ENCODE results near the gene TET3.

TET3 gene

GRCh38 chr2:74021407-74021755, 36.7 kb downstream of the TET3 start:
- Histone ChIP-seq H3K9ac (ENCODE audit: insufficient read length) (no peak overlapping the region), H3K27ac (0 out of 2 replicates have a peak overlapping the region, but pooled peaks have one; percentile 11), H3K9me3 (ENCODE audit: low read depth, low read length) (no peaks in the 10 kb centered on the region), H3K36me3 (ENCODE audit: insufficient read depth, low read length) (no peaks in the 10 kb centered on the region), H3K4me3 (no peak overlapping the region)
- no peak for TF ChIP-seq POLR2AphosphoS5 (IDR thresholded peaks at IDR 0.05; ENCODE audit: borderline replicate concordance, low read depth, low read length)
- no peak for TF ChIP-seq FOXP2 (optimal IDR thresholded peaks at IDR 0.05; ENCODE audit: control extremely low read depth, extremely low read length, insufficient read depth)
- no peak for TF ChIP-seq EZH2 (IDR thresholded peaks at IDR 0.05)
- no peak for DNase-seq (ENCODE audit: low read depth, low spot score)

DNA sequence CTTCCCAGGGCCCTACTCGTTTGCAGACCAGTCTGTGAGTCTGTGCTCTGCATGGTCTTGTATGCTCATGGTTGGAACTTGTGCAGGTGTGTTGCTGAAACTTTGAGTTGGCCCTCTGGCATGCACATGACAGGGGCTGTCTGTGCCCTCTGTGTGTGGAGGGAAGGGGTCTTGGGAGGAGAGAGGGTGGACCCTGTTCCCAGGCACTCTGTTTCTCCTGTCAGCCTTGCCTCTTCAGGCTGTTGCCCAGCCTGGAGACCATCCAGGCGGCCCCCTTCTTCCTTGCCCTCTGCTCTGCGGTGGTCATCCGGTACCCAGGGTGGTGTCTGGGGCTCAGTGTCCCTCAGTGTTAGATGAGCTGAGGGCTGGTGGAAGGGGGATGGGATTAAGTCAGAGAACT, 39.5 kb downstream of the TET3 start:
- H3K4me3 ChIP-seq, result no peak overlapping the region
- H3K36me3 ChIP-seq (ENCODE audit: insufficient read depth, low read length), result peaks cover 11% of the 10 kb centered on the region
- TF ChIP-seq POLR2AphosphoS5 (IDR thresholded peaks at IDR 0.05; ENCODE audit: borderline replicate concordance, low read depth, low read length) (no peak), EZH2 (IDR thresholded peaks at IDR 0.05) (no peak), FOXP2 (optimal IDR thresholded peaks at IDR 0.05; ENCODE audit: control extremely low read depth, extremely low read length, insufficient read depth) (no peak)
- H3K9me3 ChIP-seq (ENCODE audit: low read depth, low read length), result no peaks in the 10 kb centered on the region; the same call in 1 of the 2 replicates
- no peak overlapping the region for H3K9ac ChIP-seq (ENCODE audit: insufficient read length)
- H3K27ac ChIP-seq, result peak overlapping the region; percentile 5
- no peak for DNase-seq (ENCODE audit: low read depth, low spot score)

GRCh38 chr2:74025971-74026612, 41.4 kb downstream of the TET3 start:
- TF ChIP-seq POLR2AphosphoS5 (IDR thresholded peaks at IDR 0.05; ENCODE audit: borderline replicate concordance, low read depth, low read length), result no peak
- TF ChIP-seq FOXP2 (optimal IDR thresholded peaks at IDR 0.05; ENCODE audit: control extremely low read depth, extremely low read length, insufficient read depth), result no peak
- no peak for TF ChIP-seq EZH2 (IDR thresholded peaks at IDR 0.05)
- Histone ChIP-seq H3K9ac (ENCODE audit: insufficient read length) (no peak overlapping the region), H3K4me3 (no peak overlapping the region)

GRCh38 chr2:74026687-74027241, 42.1 kb downstream of the TET3 start:
- DNase-seq (ENCODE audit: low read depth, low spot score), result no peak
- no peak overlapping the region for H3K9ac ChIP-seq (ENCODE audit: insufficient read length)

More at GRCh38 chr2:74025971-74026612, 41.4 kb downstream of the TET3 start:
- H3K9me3 ChIP-seq (ENCODE audit: low read depth, low read length), result no peaks in the 10 kb centered on the region; the same call in 1 of the 2 replicates
- peak overlapping the region; percentile 81 for H3K27ac ChIP-seq
- no peak for DNase-seq (ENCODE audit: low read depth, low spot score)
- H3K36me3 ChIP-seq (ENCODE audit: insufficient read depth, low read length), result peaks cover 11% of the 10 kb centered on the region

GRCh38 chr2:74027496-74027895, 42.8 kb downstream of the TET3 start:
- DNase-seq (ENCODE audit: low read depth, low spot score), result no peak
- TF ChIP-seq FOXP2 (optimal IDR thresholded peaks at IDR 0.05; ENCODE audit: control extremely low read depth, extremely low read length, insufficient read depth), result no peak
- no peak for TF ChIP-seq POLR2AphosphoS5 (IDR thresholded peaks at IDR 0.05; ENCODE audit: borderline replicate concordance, low read depth, low read length)
- no peak for TF ChIP-seq EZH2 (IDR thresholded peaks at IDR 0.05)
- Histone ChIP-seq H3K27ac (no peak overlapping the region), H3K9me3 (ENCODE audit: low read depth, low read length) (no peaks in the 10 kb centered on the region; the same call in 1 of the 2 replicates), H3K36me3 (ENCODE audit: insufficient read depth, low read length) (peaks cover 11% of the 10 kb centered on the region), H3K4me3 (no peak overlapping the region), H3K9ac (ENCODE audit: insufficient read length) (no peak overlapping the region)

More at GRCh38 chr2:74026687-74027241, 42.1 kb downstream of the TET3 start:
- Histone ChIP-seq H3K4me3 (no peak overlapping the region), H3K9me3 (ENCODE audit: low read depth, low read length) (no peaks in the 10 kb centered on the region; the same call in 1 of the 2 replicates), H3K36me3 (ENCODE audit: insufficient read depth, low read length) (peaks cover 11% of the 10 kb centered on the region), H3K27ac (peak overlapping the region; percentile 81)
- no peak for TF ChIP-seq FOXP2 (optimal IDR thresholded peaks at IDR 0.05; ENCODE audit: control extremely low read depth, extremely low read length, insufficient read depth)
- TF ChIP-seq EZH2 (IDR thresholded peaks at IDR 0.05), result no peak
- TF ChIP-seq POLR2AphosphoS5 (IDR thresholded peaks at IDR 0.05; ENCODE audit: borderline replicate concordance, low read depth, low read length), result no peak

DNA sequence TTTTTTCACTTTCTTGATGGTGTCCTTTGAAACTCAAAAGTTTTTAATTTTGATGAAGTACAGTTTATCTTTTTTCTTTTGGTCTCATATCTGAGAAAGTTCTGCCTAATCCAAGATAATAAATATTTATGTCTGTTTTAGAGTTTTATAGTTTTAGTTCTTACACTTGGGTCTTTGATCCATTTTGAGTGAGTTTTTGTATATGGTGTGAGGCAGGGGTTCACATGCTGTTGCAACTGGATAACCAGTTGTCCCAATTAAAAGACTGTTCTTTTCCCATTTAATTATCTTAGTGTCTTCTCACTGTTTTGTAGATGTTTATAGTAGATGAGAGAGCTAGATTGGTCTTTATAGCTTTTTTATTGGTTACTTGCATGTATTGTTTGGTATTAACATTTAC, 43.6 kb downstream of the TET3 start:
- Histone ChIP-seq H3K4me3 (no peak overlapping the region), H3K9ac (ENCODE audit: insufficient read length) (no peak overlapping the region), H3K36me3 (ENCODE audit: insufficient read depth, low read length) (peaks cover 11% of the 10 kb centered on the region), H3K9me3 (ENCODE audit: low read depth, low read length) (no peaks in the 10 kb centered on the region; the same call in 1 of the 2 replicates), H3K27ac (no peak overlapping the region)
- DNase-seq (ENCODE audit: low read depth, low spot score), result no peak
- TF ChIP-seq FOXP2 (optimal IDR thresholded peaks at IDR 0.05; ENCODE audit: control extremely low read depth, extremely low read length, insufficient read depth) (no peak), POLR2AphosphoS5 (IDR thresholded peaks at IDR 0.05; ENCODE audit: borderline replicate concordance, low read depth, low read length) (no peak), EZH2 (IDR thresholded peaks at IDR 0.05) (no peak)

GRCh38 chr2:74028741-74029140, 44.0 kb downstream of the TET3 start:
- H3K36me3 ChIP-seq (ENCODE audit: insufficient read depth, low read length), result peaks cover 11% of the 10 kb centered on the region
- H3K4me3 ChIP-seq, result no peak overlapping the region
- no peak overlapping the region for H3K9ac ChIP-seq (ENCODE audit: insufficient read length)
- H3K9me3 ChIP-seq (ENCODE audit: low read depth, low read length), result no peaks in the 10 kb centered on the region; the same call in 1 of the 2 replicates
- H3K27ac ChIP-seq, result no peak overlapping the region
- no peak for TF ChIP-seq EZH2 (IDR thresholded peaks at IDR 0.05)
- TF ChIP-seq POLR2AphosphoS5 (IDR thresholded peaks at IDR 0.05; ENCODE audit: borderline replicate concordance, low read depth, low read length), result no peak
- DNase-seq (ENCODE audit: low read depth, low spot score), result no peak

DNA sequence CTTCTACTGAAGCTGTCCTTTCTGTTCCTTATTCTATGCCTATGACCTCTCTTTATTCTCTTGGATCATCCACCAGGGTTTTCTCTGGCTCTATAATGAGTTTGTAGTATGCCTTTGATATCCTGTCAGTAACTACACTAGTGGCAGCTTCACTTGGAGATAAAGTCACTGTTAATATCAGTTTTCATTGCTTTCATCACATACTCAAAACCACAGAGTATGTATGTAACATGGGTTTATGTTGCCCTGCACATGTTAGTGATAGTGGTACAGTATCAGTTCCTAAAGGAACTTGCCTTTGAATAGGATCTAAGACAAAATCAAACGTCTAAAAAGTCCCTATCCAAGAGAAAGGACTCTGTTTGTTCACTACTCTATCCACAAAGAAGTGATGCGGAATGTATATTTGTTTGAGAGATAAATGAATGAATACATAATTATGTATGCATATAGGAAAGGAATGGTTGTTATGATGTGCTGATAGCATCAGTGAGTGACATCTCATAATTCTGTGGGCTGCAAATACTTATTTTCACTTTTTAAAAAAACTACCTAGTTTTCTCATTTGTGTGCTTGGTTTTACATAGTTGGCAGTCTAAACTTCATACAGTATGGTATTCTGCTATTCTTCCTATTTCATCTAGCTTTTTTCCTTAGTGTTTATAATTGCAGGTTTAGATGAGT, 45.1 kb downstream of the TET3 start:
- no peaks in the 10 kb centered on the region; the same call in 1 of the 2 replicates for H3K9me3 ChIP-seq (ENCODE audit: low read depth, low read length)
- no peak overlapping the region for H3K27ac ChIP-seq
- TF ChIP-seq EZH2 (IDR thresholded peaks at IDR 0.05) (no peak), POLR2AphosphoS5 (IDR thresholded peaks at IDR 0.05; ENCODE audit: borderline replicate concordance, low read depth, low read length) (no peak), FOXP2 (optimal IDR thresholded peaks at IDR 0.05; ENCODE audit: control extremely low read depth, extremely low read length, insufficient read depth) (no peak)
- no peak overlapping the region for H3K9ac ChIP-seq (ENCODE audit: insufficient read length)
- DNase-seq (ENCODE audit: low read depth, low spot score), result no peak
- H3K4me3 ChIP-seq, result no peak overlapping the region
- H3K36me3 ChIP-seq (ENCODE audit: insufficient read depth, low read length), result peaks cover 11% of the 10 kb centered on the region
